22Rv1 (cell line): ENCODE results near the gene DNAH10.

ENCODE experiments used
- H3K27ac ChIP-seq: fragments of 450-650 bp; 2 replicates; pipeline ENCODE4 v1.5.1; 2017
- ZFX ChIP-seq: fragments of 450-650 bp; IDR thresholded peaks from 2 replicates; pipeline ENCODE4 v1.6.1; 2017; ENCODE audit warnings: antibody characterized with exemption, borderline replicate concordance
- TF ChIP-seq, protein P1 (sequence below): fragments of 450-650 bp; IDR thresholded peaks from 2 replicates; pipeline ENCODE4 v1.5.1; 2017; ENCODE audit warnings: mild to moderate bottlenecking

The DNAH10 gene

DNA sequence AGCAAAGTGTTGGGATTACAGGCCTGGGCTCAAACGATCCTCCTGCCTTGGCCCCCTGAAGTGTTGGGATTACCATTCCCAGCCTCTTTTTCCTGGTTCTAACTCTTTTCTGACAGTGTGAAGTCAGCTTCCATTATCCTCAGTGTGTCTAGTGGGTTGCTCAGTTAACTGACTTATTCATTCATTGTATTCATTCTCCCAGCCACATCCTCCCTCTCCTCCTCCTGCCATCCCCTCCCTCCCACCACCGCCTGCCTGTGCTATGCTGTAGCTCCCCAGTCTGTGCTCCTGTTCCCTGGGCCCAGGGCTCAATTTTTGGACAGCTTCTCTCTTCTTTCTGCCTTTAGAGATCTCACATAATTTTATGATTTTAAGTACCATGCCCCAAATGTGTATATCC is 30.5 kb upstream of the DNAH10 start:
- TF ChIP-seq, protein P1, sequence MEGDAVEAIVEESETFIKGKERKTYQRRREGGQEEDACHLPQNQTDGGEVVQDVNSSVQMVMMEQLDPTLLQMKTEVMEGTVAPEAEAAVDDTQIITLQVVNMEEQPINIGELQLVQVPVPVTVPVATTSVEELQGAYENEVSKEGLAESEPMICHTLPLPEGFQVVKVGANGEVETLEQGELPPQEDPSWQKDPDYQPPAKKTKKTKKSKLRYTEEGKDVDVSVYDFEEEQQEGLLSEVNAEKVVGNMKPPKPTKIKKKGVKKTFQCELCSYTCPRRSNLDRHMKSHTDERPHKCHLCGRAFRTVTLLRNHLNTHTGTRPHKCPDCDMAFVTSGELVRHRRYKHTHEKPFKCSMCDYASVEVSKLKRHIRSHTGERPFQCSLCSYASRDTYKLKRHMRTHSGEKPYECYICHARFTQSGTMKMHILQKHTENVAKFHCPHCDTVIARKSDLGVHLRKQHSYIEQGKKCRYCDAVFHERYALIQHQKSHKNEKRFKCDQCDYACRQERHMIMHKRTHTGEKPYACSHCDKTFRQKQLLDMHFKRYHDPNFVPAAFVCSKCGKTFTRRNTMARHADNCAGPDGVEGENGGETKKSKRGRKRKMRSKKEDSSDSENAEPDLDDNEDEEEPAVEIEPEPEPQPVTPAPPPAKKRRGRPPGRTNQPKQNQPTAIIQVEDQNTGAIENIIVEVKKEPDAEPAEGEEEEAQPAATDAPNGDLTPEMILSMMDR: no peak
- no peak for TF ChIP-seq ZFX

DNA sequence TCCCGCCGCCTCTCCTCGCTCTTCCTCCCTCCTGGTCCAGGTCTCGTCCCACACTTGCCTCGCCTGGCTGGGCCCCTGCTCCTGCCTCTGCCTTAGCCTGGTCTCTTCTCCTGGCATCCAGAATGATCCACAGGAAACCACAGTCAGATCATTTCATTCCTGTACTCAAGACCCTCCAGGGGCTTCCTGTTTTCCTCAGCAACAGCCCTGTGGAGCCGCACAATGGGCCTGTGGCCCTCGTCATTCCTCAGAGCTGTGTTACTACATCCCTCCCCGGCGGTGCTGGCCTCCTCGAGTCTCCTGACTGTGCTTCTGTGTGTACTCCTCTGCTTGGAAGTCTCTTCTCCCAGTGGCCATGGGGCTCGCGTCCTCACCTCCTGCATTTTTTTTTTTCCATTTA is 29.9 kb upstream of the DNAH10 start:
- TF ChIP-seq ZFX: no peak
- TF ChIP-seq, protein P1: no peak
- no peak overlapping the region for H3K27ac ChIP-seq

More for the DNA sequence above, 30.5 kb upstream of the DNAH10 start:
- no peak overlapping the region for H3K27ac ChIP-seq

DNA sequence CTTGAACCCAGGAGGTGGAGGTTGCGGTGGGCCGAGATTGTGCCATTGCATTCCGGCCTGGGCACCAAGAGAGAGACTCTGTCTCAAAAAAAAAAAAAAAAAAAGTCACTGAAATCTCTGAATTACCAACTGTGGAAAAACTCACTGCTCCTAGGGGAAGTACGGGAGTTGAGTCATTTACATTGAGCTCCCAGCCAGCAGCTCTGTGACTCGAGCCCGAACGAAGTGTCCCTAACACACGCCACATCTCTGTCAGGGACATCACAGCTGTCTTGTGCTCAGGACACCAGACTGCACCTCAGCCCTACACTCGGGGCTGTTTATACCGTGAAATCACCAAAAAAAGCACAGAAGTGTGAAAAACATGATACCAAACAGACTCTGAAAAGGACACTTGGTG is 28.9 kb upstream of the DNAH10 start:
- no peak overlapping the region for H3K27ac ChIP-seq
- TF ChIP-seq, protein P1: no peak
- no peak for TF ChIP-seq ZFX

DNA sequence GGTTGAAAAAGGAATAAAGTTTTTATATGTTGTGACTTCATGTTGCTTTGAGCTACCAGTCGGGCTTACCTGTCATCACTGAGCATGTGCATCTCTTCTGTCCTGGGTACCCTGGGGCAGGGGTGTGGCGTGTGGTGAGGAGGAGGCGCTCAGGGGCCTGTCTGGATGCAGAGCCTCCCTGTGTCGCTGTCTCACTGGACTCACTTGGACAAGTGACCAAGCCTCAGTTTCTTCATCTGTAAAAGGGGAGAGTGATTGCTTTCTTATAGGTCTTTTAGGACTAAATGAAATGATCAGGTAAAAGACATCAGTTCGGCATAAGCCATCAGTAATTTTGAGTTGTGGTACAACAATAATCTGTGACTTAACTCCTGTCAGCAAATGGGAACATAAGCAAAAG is 27.8 kb upstream of the DNAH10 start:
- TF ChIP-seq ZFX: no peak
- TF ChIP-seq, protein P1: no peak
- no peak overlapping the region for H3K27ac ChIP-seq

DNA sequence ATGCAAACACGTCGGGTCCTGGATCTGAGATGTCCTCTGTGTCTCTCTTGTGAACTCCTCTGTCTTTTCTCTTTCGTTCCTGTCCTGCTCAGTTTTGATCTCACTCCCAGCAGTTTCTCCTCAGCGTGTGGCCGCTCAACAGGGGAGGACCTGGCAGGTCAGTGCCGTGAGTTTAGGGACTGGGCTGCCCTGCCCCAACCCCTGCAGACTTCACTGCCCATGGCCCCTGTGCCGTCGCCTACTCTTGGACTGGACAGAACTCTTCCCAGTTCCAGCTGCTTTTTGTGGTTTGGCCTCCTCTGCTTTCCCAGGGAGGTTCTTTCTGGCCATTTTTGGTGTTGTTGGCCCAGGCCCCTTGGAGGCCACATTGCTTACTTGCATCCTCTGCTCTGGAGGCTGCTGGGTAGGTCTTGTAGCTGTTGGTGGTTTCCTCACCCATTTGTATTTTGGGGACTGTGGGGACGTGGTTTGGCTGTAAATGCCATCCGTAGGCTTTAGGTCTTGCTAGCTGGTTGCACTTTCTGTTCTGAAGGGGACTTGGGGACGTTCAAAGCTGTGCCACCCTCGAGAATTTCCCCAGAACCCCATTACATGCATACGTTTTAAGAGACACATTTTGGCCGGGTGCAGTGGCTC is 20.0 kb upstream of the DNAH10 start:
- no peak overlapping the region for H3K27ac ChIP-seq
- TF ChIP-seq, protein P1: no peak
- no peak for TF ChIP-seq ZFX

DNA sequence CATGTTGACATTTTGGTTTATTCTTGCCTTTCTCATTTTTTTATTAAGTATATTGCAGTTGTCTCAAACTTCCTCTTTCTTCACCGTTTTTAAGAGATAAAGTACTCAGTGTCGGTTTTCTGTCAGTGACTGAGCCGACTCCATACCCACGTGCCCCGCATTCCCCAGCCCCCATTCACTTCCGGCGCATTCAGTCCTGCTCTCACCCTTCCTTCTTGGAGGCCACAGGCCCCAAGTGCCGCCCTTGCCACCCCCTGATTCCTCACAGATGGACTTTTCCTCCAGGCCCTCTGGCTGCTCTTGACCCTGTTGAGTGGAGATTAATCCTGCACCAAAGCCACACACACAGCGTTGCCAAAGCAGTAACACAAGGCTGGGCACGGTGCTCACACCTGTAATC is 19.1 kb upstream of the DNAH10 start:
- H3K27ac ChIP-seq: no peak overlapping the region
- TF ChIP-seq, protein P1: no peak
- no peak for TF ChIP-seq ZFX

DNA sequence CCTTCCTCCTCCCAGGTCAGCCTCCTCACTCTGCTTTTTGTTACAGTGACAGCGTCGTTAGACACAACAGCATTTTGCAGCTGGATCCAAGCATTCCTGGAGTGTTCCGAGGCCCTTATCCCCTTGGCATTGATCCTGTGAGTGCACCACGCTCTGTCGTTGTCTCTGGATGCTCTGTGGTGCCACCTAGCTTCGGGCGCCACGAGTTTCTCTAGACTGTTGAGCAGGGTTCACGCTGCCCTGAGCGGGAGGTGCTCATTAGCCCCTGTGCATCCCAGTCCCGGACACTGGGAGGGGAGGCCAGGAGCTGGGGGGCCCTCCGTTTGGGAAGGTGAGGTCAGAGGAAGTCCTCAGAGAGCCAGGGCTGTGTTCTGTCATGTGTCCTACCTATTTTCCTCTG is 17.3 kb upstream of the DNAH10 start:
- TF ChIP-seq, protein P1: peak; percentile 58
- TF ChIP-seq ZFX: no peak
- H3K27ac ChIP-seq: no peak overlapping the region
